Neural progenitor cell (in vitro differentiated cells): ENCODE results near the gene DEXI. TPM values are rescaled to one million over a fixed set of nuclear protein-coding genes. Genes with fewer than 3 reads are reported as not detected.

Source experiments
- DNase-seq: peaks from one replicate; pipeline ENCODE4 v3.0.0-alpha.2; 2016; ENCODE audit warnings: low spot score
- H2AFZ ChIP-seq: fragments of 200-600 bp; sonication (generic); replicated peaks from 2 replicates; pipeline ENCODE4 v1.6.1; 2016; ENCODE audit warnings: antibody characterized with exemption
- H3F3A ChIP-seq: fragments of 200-600 bp; sonication (generic); 2 replicates; pipeline ENCODE4 v1.6.1; 2016; ENCODE audit warnings: antibody characterized with exemption, low read depth
- H3K27ac ChIP-seq: fragments of 200-600 bp; sonication (generic); 2 replicates; pipeline ENCODE4 v1.5.1; 2016; ENCODE audit warnings: mild to moderate bottlenecking
- H3K27me3 ChIP-seq: fragments of 200-600 bp; sonication (generic); 2 replicates; pipeline ENCODE4 v1.6.1; 2016; ENCODE audit warnings: mild to moderate bottlenecking, moderate library complexity
- H3K36me3 ChIP-seq: fragments of 200-600 bp; sonication (generic); 2 replicates; pipeline ENCODE4 v1.5.1; 2016
- H3K4me1 ChIP-seq: fragments of 200-600 bp; sonication (generic); 2 replicates; pipeline ENCODE4 v1.6.1; 2016; ENCODE audit warnings: mixed run types
- H3K4me2 ChIP-seq: fragments of 200-600 bp; sonication (generic); 2 replicates; pipeline ENCODE4 v1.6.1; 2016
- H3K4me3 ChIP-seq: fragments of 200-600 bp; sonication (generic); 2 replicates; pipeline ENCODE4 v1.5.1; 2016
- H3K79me2 ChIP-seq: fragments of 200-600 bp; sonication (generic); 2 replicates; pipeline ENCODE4 v1.6.1; 2016; ENCODE audit warnings: low read depth
- H3K9ac ChIP-seq: fragments of 200-600 bp; sonication (generic); 2 replicates; pipeline ENCODE4 v1.6.1; 2016
- H3K9me3 ChIP-seq: fragments of 200-600 bp; sonication (generic); 2 replicates; pipeline ENCODE4 v1.5.1; 2016; ENCODE audit warnings: low read depth
- H4K20me1 ChIP-seq: fragments of 200-600 bp; sonication (generic); 2 replicates; pipeline ENCODE4 v1.6.1; 2016; ENCODE audit warnings: low read depth
- H3K27ac Mint-ChIP-seq: 3 replicates; pipeline ENCODE4 v1.8.0; 2021; ENCODE audit warnings: mixed read lengths
- H3K27me3 Mint-ChIP-seq: 2 replicates; pipeline ENCODE4 v1.8.0; 2022; ENCODE audit warnings: low read depth, mild to moderate bottlenecking, inconsistent platforms, moderate library complexity, mixed read lengths; ENCODE audit not compliant: insufficient read depth
- H3K36me3 Mint-ChIP-seq: 3 replicates; pipeline ENCODE4 v1.8.0; 2021; ENCODE audit warnings: mixed read lengths
- H3K4me1 Mint-ChIP-seq: 3 replicates; pipeline ENCODE4 v1.8.0; 2021; ENCODE audit warnings: mixed read lengths
- H3K4me3 Mint-ChIP-seq: 3 replicates; pipeline ENCODE4 v1.8.0; 2021; ENCODE audit warnings: mild to moderate bottlenecking, moderate library complexity, mixed read lengths
- H3K9me3 Mint-ChIP-seq: 3 replicates; pipeline ENCODE4 v1.8.0; 2020; ENCODE audit warnings: mixed read lengths
- CTCF ChIP-seq: fragments of 200-600 bp; sonication (generic); IDR thresholded peaks from 2 replicates; pipeline ENCODE4 v1.5.1; 2017; ENCODE audit warnings: antibody characterized with exemption, mild to moderate bottlenecking
- EZH2 ChIP-seq: fragments of 200-600 bp; sonication (generic); IDR thresholded peaks from 2 replicates; pipeline ENCODE4 v1.6.1; 2017; ENCODE audit warnings: antibody characterized with exemption, mild to moderate bottlenecking, moderate library complexity
- EZH2phosphoT487 ChIP-seq: fragments of 200-600 bp; sonication (generic); IDR thresholded peaks from 2 replicates; pipeline ENCODE4 v1.6.1; 2017; ENCODE audit warnings: antibody characterized with exemption
- total RNA-seq: library from RNA; depleted of rRNA; stranded (reverse); fragments of >200 nt; gene quantifications from 2 replicates; pipeline ENCODE4 v1.2.3, GENCODE V29; 2015; ENCODE audit warnings: low replicate concordance

Gene DEXI
- total RNA-seq, 1 donor from 2014 or later, result 16.4 TPM

- no peaks in the 10 kb centered on the region for H3K36me3 ChIP-seq
- no peak overlapping the region for H2AFZ ChIP-seq
- no peak overlapping the region for H3K4me3 ChIP-seq
- no peak overlapping the region for H3K4me2 ChIP-seq
- TF ChIP-seq CTCF, result no peak
- no peak for TF ChIP-seq EZH2phosphoT487
- no peak for TF ChIP-seq EZH2
- Mint-ChIP-seq H3K9me3 (no peaks in the 10 kb centered on the region), H3K36me3 (peaks cover 2% of the 10 kb centered on the region), H3K4me1 (peaks cover 25% of the 10 kb centered on the region), H3K4me3 (no peak overlapping the region), H3K27me3 (no peaks in the 10 kb centered on the region), H3K27ac (no peak overlapping the region)
- H3F3A ChIP-seq, result no peaks in the 10 kb centered on the region
- H3K27ac ChIP-seq, result no peak overlapping the region
- H3K27me3 ChIP-seq, result peaks cover 10% of the 10 kb centered on the region
- no peaks in the 10 kb centered on the region for H3K9me3 ChIP-seq
- H3K9ac ChIP-seq, result peak overlapping the region; percentile 27
- no peak for DNase-seq
- H4K20me1 ChIP-seq, result peaks cover 78% of the 10 kb centered on the region
- H3K4me1 ChIP-seq, result peaks cover 14% of the 10 kb centered on the region
- H3K79me2 ChIP-seq, result peaks cover 27% of the 10 kb centered on the region
Observed at GRCh38 chr16:10937068-10937859, 5.0 kb downstream of the DEXI start.

- peaks cover 2% of the 10 kb centered on the region for H3K36me3 Mint-ChIP-seq
- no peak overlapping the region for H3K27ac Mint-ChIP-seq
- H3K4me2 ChIP-seq, result no peak overlapping the region
- peaks cover 26% of the 10 kb centered on the region for H3K79me2 ChIP-seq
- TF ChIP-seq EZH2 (no peak), CTCF (no peak), EZH2phosphoT487 (no peak)
- H3K4me1 Mint-ChIP-seq, result peaks cover 25% of the 10 kb centered on the region
- no peak overlapping the region for H3K4me3 Mint-ChIP-seq
- no peaks in the 10 kb centered on the region for H3K36me3 ChIP-seq
- peaks cover 6% of the 10 kb centered on the region for H3K27me3 ChIP-seq
- no peak overlapping the region for H3K27ac ChIP-seq
- H3F3A ChIP-seq, result no peaks in the 10 kb centered on the region
- H3K27me3 Mint-ChIP-seq, result peaks cover under 1% of the 10 kb centered on the region
- H2AFZ ChIP-seq, result no peak overlapping the region
- H3K9ac ChIP-seq, result peak overlapping the region; percentile 27
- no peaks in the 10 kb centered on the region for H3K9me3 Mint-ChIP-seq
- H3K9me3 ChIP-seq, result no peaks in the 10 kb centered on the region
- peaks cover 14% of the 10 kb centered on the region for H3K4me1 ChIP-seq
- no peak for DNase-seq
- H3K4me3 ChIP-seq, result no peak overlapping the region
- peaks cover 76% of the 10 kb centered on the region for H4K20me1 ChIP-seq
Observed at GRCh38 chr16:10936272-10936984, 5.8 kb downstream of the DEXI start.

- no peak for DNase-seq
- Histone ChIP-seq H3K27me3 (no peaks in the 10 kb centered on the region), H2AFZ (no peak overlapping the region), H3K79me2 (peaks cover 16% of the 10 kb centered on the region), H3K4me3 (no peak overlapping the region), H4K20me1 (peaks cover 72% of the 10 kb centered on the region), H3F3A (no peaks in the 10 kb centered on the region), H3K4me1 (peaks cover 5% of the 10 kb centered on the region), H3K27ac (no peak overlapping the region), H3K9me3 (no peaks in the 10 kb centered on the region), H3K36me3 (no peaks in the 10 kb centered on the region), H3K9ac (no peak overlapping the region), H3K4me2 (no peak overlapping the region)
- Mint-ChIP-seq H3K27me3 (peaks cover 2% of the 10 kb centered on the region), H3K36me3 (peaks cover 2% of the 10 kb centered on the region), H3K4me3 (no peak overlapping the region), H3K4me1 (peaks cover 16% of the 10 kb centered on the region), H3K9me3 (no peaks in the 10 kb centered on the region), H3K27ac (no peak overlapping the region)
- TF ChIP-seq CTCF (no peak), EZH2 (no peak), EZH2phosphoT487 (no peak)
Observed at GRCh38 chr16:10935226-10935915, 6.9 kb downstream of the DEXI start.
